ENCODE results near the gene JARID2.

DNA sequence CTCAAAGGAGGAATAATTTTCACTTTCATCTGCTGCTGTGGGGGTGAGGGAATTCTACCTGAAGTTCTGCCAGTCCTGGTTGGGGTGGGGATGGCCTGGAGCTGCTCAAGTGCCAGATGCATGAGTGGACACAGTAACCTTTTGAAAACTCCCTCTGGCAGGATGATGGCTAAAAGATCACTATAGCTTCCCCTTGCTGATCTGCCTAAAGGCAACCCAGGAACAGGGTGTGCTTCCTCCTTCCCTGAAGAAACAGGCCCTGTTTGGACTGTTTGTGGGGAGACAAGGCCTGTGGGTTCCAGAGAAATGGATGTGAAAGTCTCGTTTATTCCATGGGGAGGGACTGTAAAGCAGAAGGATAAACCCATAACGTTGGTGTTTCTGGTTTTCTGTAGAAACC is 240.1 kb downstream of the JARID2 start:
- TF ChIP-seq, protein P1, sequence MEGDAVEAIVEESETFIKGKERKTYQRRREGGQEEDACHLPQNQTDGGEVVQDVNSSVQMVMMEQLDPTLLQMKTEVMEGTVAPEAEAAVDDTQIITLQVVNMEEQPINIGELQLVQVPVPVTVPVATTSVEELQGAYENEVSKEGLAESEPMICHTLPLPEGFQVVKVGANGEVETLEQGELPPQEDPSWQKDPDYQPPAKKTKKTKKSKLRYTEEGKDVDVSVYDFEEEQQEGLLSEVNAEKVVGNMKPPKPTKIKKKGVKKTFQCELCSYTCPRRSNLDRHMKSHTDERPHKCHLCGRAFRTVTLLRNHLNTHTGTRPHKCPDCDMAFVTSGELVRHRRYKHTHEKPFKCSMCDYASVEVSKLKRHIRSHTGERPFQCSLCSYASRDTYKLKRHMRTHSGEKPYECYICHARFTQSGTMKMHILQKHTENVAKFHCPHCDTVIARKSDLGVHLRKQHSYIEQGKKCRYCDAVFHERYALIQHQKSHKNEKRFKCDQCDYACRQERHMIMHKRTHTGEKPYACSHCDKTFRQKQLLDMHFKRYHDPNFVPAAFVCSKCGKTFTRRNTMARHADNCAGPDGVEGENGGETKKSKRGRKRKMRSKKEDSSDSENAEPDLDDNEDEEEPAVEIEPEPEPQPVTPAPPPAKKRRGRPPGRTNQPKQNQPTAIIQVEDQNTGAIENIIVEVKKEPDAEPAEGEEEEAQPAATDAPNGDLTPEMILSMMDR (IDR thresholded peaks at IDR 0.05; ENCODE audit: low read length) = no peak
- no peak for TF ChIP-seq EZH2phosphoT487 (IDR thresholded peaks at IDR 0.05; ENCODE audit: low read length)
- no peak for TF ChIP-seq EZH2 (optimal IDR thresholded peaks at IDR 0.05; ENCODE audit: low read depth, low read length)
